ENCODE results near the gene CCSER1.

Gene CCSER1

GRCh38 chr4:90127223-90127705, at the start of gene CCSER1:
TSS of gene CCSER1 (plus strand) at chr4:90127394.
- FAIRE-seq: no peak

GRCh38 chr4:90078440-90078839, 48.8 kb upstream of the CCSER1 start:
- FAIRE-seq: no peak

GRCh38 chr4:90080116-90080515, 47.1 kb upstream of the CCSER1 start:
- FAIRE-seq: no peak

- no peak for FAIRE-seq
These were observed 45.6 kb upstream of the CCSER1 start for GRCh38 chr4:90081432-90082144.

GRCh38 chr4:90082449-90082848, 44.7 kb upstream of the CCSER1 start:
- no peak for FAIRE-seq

GRCh38 chr4:90084277-90084966, 42.8 kb upstream of the CCSER1 start:
- no peak for FAIRE-seq

- no peak for FAIRE-seq
These were observed 42.3 kb upstream of the CCSER1 start for GRCh38 chr4:90084967-90085295.

GRCh38 chr4:90093526-90093925, 33.7 kb upstream of the CCSER1 start:
- FAIRE-seq: no peak

- FAIRE-seq: no peak
These were observed 32.2 kb upstream of the CCSER1 start for GRCh38 chr4:90095000-90095399.

- FAIRE-seq: no peak
These were observed 27.4 kb upstream of the CCSER1 start for GRCh38 chr4:90099812-90100211.

GRCh38 chr4:90103991-90104390, 23.2 kb upstream of the CCSER1 start:
- no peak for FAIRE-seq

- FAIRE-seq: no peak
These were observed 21.9 kb upstream of the CCSER1 start for GRCh38 chr4:90105274-90105673.

GRCh38 chr4:90112715-90113114, 14.5 kb upstream of the CCSER1 start:
- FAIRE-seq: no peak

GRCh38 chr4:90113881-90114457, 13.2 kb upstream of the CCSER1 start:
- FAIRE-seq: peak; percentile 61

GRCh38 chr4:90118527-90119195, 8.5 kb upstream of the CCSER1 start:
- FAIRE-seq: no peak

GRCh38 chr4:90120037-90120436, 7.2 kb upstream of the CCSER1 start:
- no peak for FAIRE-seq

- no peak for FAIRE-seq
These were observed 6.4 kb upstream of the CCSER1 start for GRCh38 chr4:90120815-90121214.

GRCh38 chr4:90121676-90122354, 5.4 kb upstream of the CCSER1 start:
- FAIRE-seq: no peak

- FAIRE-seq: no peak
These were observed 4.8 kb upstream of the CCSER1 start for GRCh38 chr4:90122355-90122748.

- no peak for FAIRE-seq
These were observed 2.9 kb upstream of the CCSER1 start for GRCh38 chr4:90124276-90124675.

GRCh38 chr4:90126805-90127204, 389 bp upstream of the CCSER1 start:
- FAIRE-seq: no peak

GRCh38 chr4:90127706-90128345, 632 bp downstream of the CCSER1 start:
- FAIRE-seq: no peak

Measured in A204.1 (cell line).